GM21390 (cell line): ENCODE results near the gene HDLBP.

ENCODE experiments used
- ATAC-seq: cut with Tn5 transposase; IDR thresholded peaks from one replicate; pipeline ENCODE4 v1.9.1; 2021; ENCODE audit not compliant: unreplicated experiment

HDLBP gene

DNA sequence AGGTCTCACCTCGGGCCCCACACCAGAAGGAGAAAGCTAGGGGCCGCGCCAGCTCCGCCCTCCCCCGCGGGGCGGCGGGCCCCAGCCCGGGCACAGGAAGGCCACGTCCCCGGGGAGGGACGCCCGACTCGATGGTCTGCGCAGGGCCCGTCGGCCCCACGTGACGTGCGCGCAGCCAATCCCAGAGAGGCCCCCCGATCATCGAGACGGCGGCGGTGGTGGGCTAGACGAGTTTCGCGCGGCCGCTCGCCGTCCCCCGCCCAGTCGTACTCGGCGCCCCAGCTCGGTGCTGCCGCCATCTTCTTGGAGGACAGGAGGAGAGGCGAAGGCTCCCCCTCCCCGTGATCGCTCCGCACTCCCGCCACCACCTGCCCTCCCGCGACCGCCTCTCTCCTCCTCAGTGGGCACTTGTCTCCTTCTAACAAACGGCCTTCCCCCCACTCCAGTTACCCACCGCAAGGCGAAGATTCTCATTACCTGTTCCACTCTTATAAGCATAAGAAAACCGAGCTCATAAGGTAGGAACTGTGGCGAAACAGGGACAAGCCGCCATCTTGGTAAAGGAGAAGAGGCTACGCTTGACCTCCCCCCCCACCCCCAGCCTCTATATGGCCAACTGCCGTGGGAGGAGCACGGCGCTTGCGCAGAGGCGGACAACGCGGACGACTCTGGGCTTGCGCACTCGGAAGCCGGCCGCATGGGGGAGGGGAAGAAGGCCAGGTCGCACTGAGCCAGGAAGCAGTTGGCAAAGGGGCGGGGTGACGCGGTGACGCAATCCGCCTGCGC is at the start of gene HDLBP:
HDLBP (minus strand) TSS at position 580 of the 786 bp plus-strand sequence. CDS start 48,803 bp downstream, outside the sequence.
- ATAC-seq: peak; percentile 63

GRCh38 chr2:241364781-241365180 is 49.3 kb upstream of the HDLBP start:
- no peak for ATAC-seq

- ATAC-seq: no peak
Observed at GRCh38 chr2:241363426-241363825, 48.0 kb upstream of the HDLBP start.

- no peak for ATAC-seq
Observed at GRCh38 chr2:241359481-241360045, 44.1 kb upstream of the HDLBP start.

DNA sequence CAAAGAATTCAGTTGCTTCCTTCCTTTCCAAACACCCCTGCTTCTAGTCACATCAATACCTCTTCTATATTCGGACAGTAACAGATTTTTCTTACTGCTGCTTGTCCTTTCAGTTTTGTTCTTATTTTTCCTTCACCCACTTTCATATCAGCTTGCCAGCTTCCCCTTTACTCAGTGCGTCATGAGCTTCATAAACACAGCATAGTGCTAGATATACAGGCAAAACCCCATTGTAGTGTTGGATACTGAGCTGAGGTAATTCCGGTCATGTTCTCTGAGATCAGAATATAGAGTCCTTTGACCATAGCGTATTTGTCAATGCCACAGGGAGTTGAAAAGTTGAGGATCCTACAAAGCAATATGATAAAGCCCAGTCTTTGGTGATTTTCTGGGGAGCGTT is 43.0 kb upstream of the HDLBP start:
- peak; percentile 37 for ATAC-seq

- no peak for ATAC-seq
Observed at GRCh38 chr2:241357531-241357930, 42.1 kb upstream of the HDLBP start.

GRCh38 chr2:241356871-241357260 is 41.4 kb upstream of the HDLBP start:
- no peak for ATAC-seq

DNA sequence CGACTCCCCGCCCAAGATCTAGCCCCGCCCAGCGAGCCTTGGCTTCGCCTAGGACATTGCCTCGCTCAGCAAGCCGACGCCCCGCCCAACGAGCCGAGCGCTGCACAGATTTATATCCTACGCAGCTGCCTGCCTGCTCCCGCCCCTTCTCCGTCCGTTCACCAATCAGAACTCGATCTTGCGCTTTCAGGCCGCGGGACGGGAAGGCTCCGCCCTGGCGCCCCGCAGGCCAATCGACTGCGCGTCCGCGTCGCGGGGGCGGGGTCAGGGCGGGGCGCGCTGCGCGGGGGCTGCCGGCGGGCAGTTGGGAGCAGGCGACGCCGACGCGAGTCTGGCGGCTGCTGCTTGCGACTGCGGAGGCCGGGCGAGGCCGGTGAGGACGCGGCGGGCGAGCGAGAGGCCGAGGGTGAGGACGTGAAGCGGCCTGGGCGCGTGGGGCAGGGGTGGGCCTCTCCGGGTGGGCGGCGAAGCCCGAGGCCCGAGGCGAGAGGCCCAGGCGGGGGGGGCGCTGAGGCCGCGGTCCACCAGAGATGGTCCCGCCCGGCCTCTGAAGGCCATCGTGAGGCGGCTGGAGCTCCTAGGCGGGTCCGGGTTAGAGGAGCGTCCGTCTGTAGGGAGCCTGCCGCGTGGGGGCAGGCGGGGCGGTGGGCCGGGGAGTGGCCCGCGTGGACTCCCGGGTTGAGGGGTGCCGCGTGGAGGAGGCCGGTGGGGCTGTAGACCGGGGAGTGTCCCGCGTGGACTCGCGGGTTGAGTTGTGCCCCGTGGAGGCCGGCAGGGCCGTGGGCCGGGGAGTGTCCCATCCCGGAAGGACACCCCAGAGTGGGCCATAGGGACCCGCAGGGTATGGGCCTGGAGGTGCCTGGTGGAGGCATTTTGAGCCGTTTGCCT is 40.8 kb upstream of the HDLBP start, which contains the start of gene FARP2:
FARP2 (plus strand) TSS at position 303 of the 888 bp plus-strand sequence. CDS start 16,823 bp downstream, outside the sequence.
- peak; percentile 73 for ATAC-seq

GRCh38 chr2:241354668-241355658 is 39.5 kb upstream of the HDLBP start:
- no peak for ATAC-seq

- ATAC-seq: no peak
Observed at GRCh38 chr2:241352227-241352626, 36.8 kb upstream of the HDLBP start.

- no peak for ATAC-seq
Observed at GRCh38 chr2:241351640-241352031, 36.2 kb upstream of the HDLBP start.

DNA sequence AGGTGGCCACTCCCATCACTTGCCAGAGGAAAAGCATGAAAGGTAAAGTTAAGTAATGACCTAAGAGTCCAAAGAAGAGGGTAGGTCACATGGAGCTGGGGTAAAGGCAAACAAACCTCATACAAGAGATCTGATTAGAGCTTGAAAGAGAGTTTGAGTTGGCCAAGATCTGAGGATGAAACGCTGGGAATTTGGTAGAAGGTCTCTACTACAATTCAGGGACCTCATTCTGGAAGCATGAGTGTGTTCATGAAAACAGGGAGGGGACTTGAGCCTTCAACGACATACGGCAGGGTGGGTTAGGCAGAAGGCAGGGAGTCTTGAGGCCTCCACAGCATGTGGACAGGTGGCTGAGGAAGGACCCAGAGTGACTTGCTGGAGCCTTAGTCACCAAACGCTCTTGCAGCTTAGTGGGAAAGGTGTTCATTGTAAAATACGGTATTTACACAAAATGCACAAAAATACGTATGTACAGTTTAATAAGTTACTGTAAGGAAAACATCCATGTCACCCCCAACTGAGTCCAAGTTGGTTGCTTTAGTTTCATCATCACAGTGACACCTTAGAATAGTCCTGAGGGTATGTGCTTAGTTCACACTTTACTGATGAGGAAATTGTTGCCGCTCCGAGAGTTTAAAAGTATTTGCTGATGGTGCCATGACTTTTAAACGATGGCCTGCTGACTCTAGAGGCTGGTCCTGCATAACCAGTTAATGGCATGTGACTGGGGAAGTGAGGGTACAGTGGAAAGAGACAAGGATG is 35.6 kb upstream of the HDLBP start:
- no peak for ATAC-seq

GRCh38 chr2:241350530-241350877 is 35.0 kb upstream of the HDLBP start:
- no peak for ATAC-seq

GRCh38 chr2:241349941-241350340 is 34.5 kb upstream of the HDLBP start:
- no peak for ATAC-seq

GRCh38 chr2:241344925-241345651 is 29.6 kb upstream of the HDLBP start:
- no peak for ATAC-seq

GRCh38 chr2:241340631-241341163 is 25.2 kb upstream of the HDLBP start:
- no peak for ATAC-seq

DNA sequence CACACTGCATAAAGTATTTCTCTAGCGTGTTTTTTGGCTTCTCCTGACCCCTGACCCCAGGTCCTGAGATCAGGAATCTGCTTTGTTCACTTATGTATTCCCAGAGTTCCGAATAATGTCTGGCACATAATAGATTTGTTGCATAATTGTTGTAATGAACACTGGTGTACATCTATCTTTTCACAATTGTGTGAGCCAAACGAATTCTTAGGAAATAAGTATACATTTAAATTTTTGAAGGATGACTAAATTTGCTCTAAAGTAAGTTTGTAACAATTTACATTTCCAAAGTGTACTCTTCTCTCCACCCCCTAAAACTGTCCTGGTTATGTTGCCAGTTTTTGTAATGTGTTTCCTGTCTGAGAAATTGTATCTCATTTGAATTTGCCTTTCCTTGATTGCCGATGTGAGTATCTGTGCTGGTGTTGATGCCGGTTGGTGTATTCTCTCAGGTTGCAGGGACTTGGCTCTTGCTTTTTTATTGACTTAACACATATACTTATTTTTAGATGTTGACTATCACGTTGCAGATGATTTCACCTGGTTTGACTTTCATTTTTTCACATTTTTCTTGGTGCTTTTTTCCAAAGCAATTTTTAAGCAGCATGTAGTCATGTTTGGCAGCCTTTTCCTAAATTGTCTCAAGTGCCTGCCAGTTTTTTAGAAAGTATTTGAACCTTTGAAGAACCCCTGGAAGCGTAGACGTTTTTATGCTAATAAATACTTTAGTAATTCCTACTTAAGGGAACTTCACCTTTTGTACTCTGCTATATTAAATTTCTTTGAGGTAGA is 24.6 kb upstream of the HDLBP start:
- ATAC-seq: no peak

DNA sequence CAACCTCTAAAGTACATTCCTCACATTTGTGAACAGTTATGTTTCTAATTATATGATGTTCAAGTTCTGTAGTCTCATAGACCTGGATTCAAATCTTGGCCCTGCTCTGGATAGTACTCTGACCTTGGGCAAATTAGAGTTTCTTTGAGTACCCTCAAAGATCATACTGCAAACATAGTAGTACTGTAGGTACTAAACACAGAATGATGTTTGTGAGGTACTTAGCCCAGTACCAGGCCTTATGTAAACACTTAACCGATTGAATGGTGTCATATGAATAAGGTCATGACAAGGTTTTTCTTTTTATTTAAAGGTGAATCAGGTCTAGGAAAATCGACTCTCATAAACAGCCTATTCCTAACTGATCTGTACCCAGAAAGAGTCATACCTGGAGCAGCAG is 19.3 kb upstream of the HDLBP start:
- ATAC-seq: no peak
